Endodermal cell (in vitro differentiated cells): ENCODE data around the gene INTS3. TPM values are rescaled to one million over a fixed set of nuclear protein-coding genes. Genes with fewer than 3 reads are reported as not detected.

Experiments
- DNase-seq: peaks from one replicate; pipeline ENCODE4 v3.0.0-alpha.2; 2017
- H3K27ac ChIP-seq: 2 replicates; pipeline ENCODE4 v1.5.1; 2013; ENCODE audit warnings: mild to moderate bottlenecking, low read depth, low read length, moderate library complexity
- H3K27me3 ChIP-seq: 2 replicates; pipeline ENCODE4 v1.6.1; 2013; ENCODE audit warnings: mild to moderate bottlenecking, low read length, moderate library complexity; ENCODE audit not compliant: insufficient read depth, control insufficient read depth, poor library complexity, severe bottlenecking
- H3K36me3 ChIP-seq: 2 replicates; pipeline ENCODE4 v1.7.0; 2013; ENCODE audit warnings: mild to moderate bottlenecking, low read length, moderate library complexity; ENCODE audit not compliant: control insufficient read depth, insufficient read depth
- H3K4me1 ChIP-seq: one replicate; pipeline ENCODE4 v1.7.0; 2013; ENCODE audit warnings: low read length; ENCODE audit not compliant: control insufficient read depth, insufficient read depth
- H3K4me3 ChIP-seq: 2 replicates; pipeline ENCODE4 v1.5.1; 2013; ENCODE audit warnings: mild to moderate bottlenecking, low read length, moderate library complexity
- H3K9ac ChIP-seq: 2 replicates; pipeline ENCODE4 v1.6.1; 2013; ENCODE audit warnings: mild to moderate bottlenecking, low read length, moderate library complexity; ENCODE audit not compliant: poor library complexity, severe bottlenecking; ENCODE audit errors: extremely low read depth
- H3K9me3 ChIP-seq: 2 replicates; pipeline ENCODE4 v1.6.1; 2013; ENCODE audit warnings: mild to moderate bottlenecking, low read length, moderate library complexity; ENCODE audit not compliant: control insufficient read depth
- H3K27ac Mint-ChIP-seq: 2 replicates; pipeline ENCODE4 v1.8.0; 2020; ENCODE audit warnings: mixed read lengths
- H3K27me3 Mint-ChIP-seq: 2 replicates; pipeline ENCODE4 v1.8.0; 2021; ENCODE audit warnings: mild to moderate bottlenecking, mixed read lengths; ENCODE audit not compliant: insufficient read depth
- H3K36me3 Mint-ChIP-seq: 2 replicates; pipeline ENCODE4 v1.8.0; 2020; ENCODE audit warnings: low read depth, mixed read lengths
- H3K4me1 Mint-ChIP-seq: 2 replicates; pipeline ENCODE4 v1.8.0; 2020; ENCODE audit warnings: mixed read lengths
- H3K4me3 Mint-ChIP-seq: 2 replicates; pipeline ENCODE4 v1.8.0; 2020; ENCODE audit warnings: mild to moderate bottlenecking, moderate library complexity, mixed read lengths
- H3K9me3 Mint-ChIP-seq: 2 replicates; pipeline ENCODE4 v1.8.0; 2020; ENCODE audit warnings: mild to moderate bottlenecking, mixed read lengths
- WGBS, 2 experiments: methylation state at CpG; one replicate each; pipeline versions ENCODE4 v1.1.5 to v1.1.7; 2013; ENCODE audit warnings: missing lambda C conversion rate in 2 of 2, mixed read lengths in 1 of 2; ENCODE audit not compliant: insufficient coverage in 1 of 2, insufficient read length in 1 of 2; 5-methylcytosine and 5-hydroxymethylcytosine counted together
- microRNA-seq: library from miRNA; unstranded; fragments of <30 nt; microRNA quantifications from one replicate; pipeline ENCODE4 v1.2.0, GENCODE V29; 2020; ENCODE audit warnings: borderline microRNAs expressed
- total RNA-seq, 2 donors: library from RNA; stranded (reverse); fragmentation: NEBNext Ultra II Directional in 1 of 2; extraction: Animal tissue kit (Norgen Biotek cat#: 25700) in 1 of 2; gene quantifications; 2 replicates in 1 of 2; 3 replicates in 1 of 2; pipeline ENCODE4 v1.2.1, GENCODE V29; 2021
- TF ChIP-seq, protein P1 (sequence below): fragments of 200-600 bp; sonication (generic); conservative IDR thresholded peaks from 2 replicates; pipeline ENCODE4 v1.5.0; 2021; ENCODE audit warnings: antibody characterized with exemption, mild to moderate bottlenecking

The INTS3 gene
- total RNA-seq, 2 donors from 2014 or later, result 94.4 to 117 TPM

DNA sequence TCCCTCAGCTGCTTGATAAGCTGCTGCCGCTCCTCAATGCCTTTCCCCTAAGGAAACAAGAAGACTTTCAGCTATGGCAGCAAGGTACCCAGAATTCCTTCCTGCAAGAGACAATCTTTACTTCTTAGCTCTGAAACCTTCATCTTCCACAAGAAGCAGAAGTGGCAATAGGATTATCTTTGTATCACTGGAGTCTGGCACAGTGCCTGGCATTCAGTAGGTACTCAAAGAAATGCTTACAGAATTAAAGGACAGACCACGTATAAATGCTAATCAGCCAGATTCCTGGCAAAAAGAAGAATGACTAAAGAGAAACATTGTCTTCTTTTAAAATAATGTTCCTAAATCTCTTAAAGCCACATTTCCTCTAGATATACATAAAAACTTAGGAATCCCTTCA, 91.0 kb downstream of the INTS3 start:
- H3K4me1 ChIP-seq, result no peaks in the 10 kb centered on the region
- H3K4me3 ChIP-seq, result no peak overlapping the region
- H3K4me3 Mint-ChIP-seq, result no peak overlapping the region
- peaks cover 52% of the 10 kb centered on the region for H3K36me3 Mint-ChIP-seq
- no peaks in the 10 kb centered on the region for H3K27me3 Mint-ChIP-seq
- H3K36me3 ChIP-seq, result peaks cover 54% of the 10 kb centered on the region
- no peaks in the 10 kb centered on the region for H3K9me3 Mint-ChIP-seq
- no peak overlapping the region for H3K27ac Mint-ChIP-seq
- no peak for DNase-seq
- H3K9ac ChIP-seq, result no peak overlapping the region
- H3K9me3 ChIP-seq, result no peaks in the 10 kb centered on the region
- H3K4me1 Mint-ChIP-seq, result peaks cover 9% of the 10 kb centered on the region
- H3K27ac ChIP-seq, result no peak overlapping the region
- WGBS, 2 experiments, result 97 to 100% methylated on average over 2 of the region's 2 CpGs
- TF ChIP-seq, protein P1, sequence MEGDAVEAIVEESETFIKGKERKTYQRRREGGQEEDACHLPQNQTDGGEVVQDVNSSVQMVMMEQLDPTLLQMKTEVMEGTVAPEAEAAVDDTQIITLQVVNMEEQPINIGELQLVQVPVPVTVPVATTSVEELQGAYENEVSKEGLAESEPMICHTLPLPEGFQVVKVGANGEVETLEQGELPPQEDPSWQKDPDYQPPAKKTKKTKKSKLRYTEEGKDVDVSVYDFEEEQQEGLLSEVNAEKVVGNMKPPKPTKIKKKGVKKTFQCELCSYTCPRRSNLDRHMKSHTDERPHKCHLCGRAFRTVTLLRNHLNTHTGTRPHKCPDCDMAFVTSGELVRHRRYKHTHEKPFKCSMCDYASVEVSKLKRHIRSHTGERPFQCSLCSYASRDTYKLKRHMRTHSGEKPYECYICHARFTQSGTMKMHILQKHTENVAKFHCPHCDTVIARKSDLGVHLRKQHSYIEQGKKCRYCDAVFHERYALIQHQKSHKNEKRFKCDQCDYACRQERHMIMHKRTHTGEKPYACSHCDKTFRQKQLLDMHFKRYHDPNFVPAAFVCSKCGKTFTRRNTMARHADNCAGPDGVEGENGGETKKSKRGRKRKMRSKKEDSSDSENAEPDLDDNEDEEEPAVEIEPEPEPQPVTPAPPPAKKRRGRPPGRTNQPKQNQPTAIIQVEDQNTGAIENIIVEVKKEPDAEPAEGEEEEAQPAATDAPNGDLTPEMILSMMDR, result no peak
- no peaks in the 10 kb centered on the region for H3K27me3 ChIP-seq

Small RNA genes lying within 50 kb of the gene (microRNA-seq; reads per million reads assigned to microRNA genes)
- gene MIR8083, result not detected

Other genes with a start within 250 kb of the INTS3 start
- 1 to 10 TPM; 3.7 to 7.5 TPM for gene S100A6, start 192.1 kb upstream of the INTS3 start, total RNA-seq
- not detected for gene S100A5, start 187.1 kb upstream of the INTS3 start, total RNA-seq
- gene S100A4, start 182.2 kb upstream of the INTS3 start, total RNA-seq, result 1 to 10 TPM; 4.9 to 6.2 TPM
- not detected for gene S100A3, start 178.8 kb upstream of the INTS3 start, total RNA-seq
- 1 to 10 TPM in 1 of 2 donors, under 1 TPM in 1; 0.92 to 3.1 TPM for gene S100A2, start 162.2 kb upstream of the INTS3 start, total RNA-seq
- gene S100A16, start 114.9 kb upstream of the INTS3 start, total RNA-seq, result 100 to 1,000 TPM; 149 to 152 TPM
- 100 to 1,000 TPM in 1 of 2 donors, 10 to 100 TPM in 1; 53.8 to 119 TPM for gene S100A14, start 111.7 kb upstream of the INTS3 start, total RNA-seq
- gene S100A13, start 100.5 kb upstream of the INTS3 start, total RNA-seq, result 100 to 1,000 TPM; 224 to 284 TPM
- 1 to 10 TPM; 1.8 to 5.0 TPM for gene S100A1, start 99.6 kb upstream of the INTS3 start, total RNA-seq
- 100 to 1,000 TPM in 1 of 2 donors, 10 to 100 TPM in 1; 98.4 to 117 TPM for gene CHTOP, start 94.0 kb upstream of the INTS3 start, total RNA-seq
- gene SNAPIN, start 69.3 kb upstream of the INTS3 start, total RNA-seq, result 10 to 100 TPM; 23.5 to 25.5 TPM
- gene ILF2, start 57.1 kb upstream of the INTS3 start, total RNA-seq, result 100 to 1,000 TPM; 280 to 315 TPM
- 1 to 10 TPM; 2.7 to 4.5 TPM for gene NPR1, start 49.4 kb upstream of the INTS3 start, total RNA-seq
- gene SLC27A3, start 47.4 kb downstream of the INTS3 start, total RNA-seq, result 10 to 100 TPM; 60.6 to 64.5 TPM
- 10 to 100 TPM; 45.2 to 51.2 TPM for gene GATAD2B, start 194.9 kb downstream of the INTS3 start, total RNA-seq
- 100 to 1,000 TPM in 1 of 2 donors, 10 to 100 TPM in 1; 89.5 to 115 TPM for gene DENND4B, start 218.7 kb downstream of the INTS3 start, total RNA-seq
- 10 to 100 TPM; 35.5 to 40.9 TPM for gene CRTC2, start 230.6 kb downstream of the INTS3 start, total RNA-seq
- 100 to 1,000 TPM; 129 to 154 TPM for gene SLC39A1, start 235.5 kb downstream of the INTS3 start, total RNA-seq
- gene CREB3L4, start 239.9 kb downstream of the INTS3 start, total RNA-seq, result 10 to 100 TPM; 15.6 to 23.9 TPM
- 10 to 100 TPM; 63.6 to 72.8 TPM for gene JTB, start 249.6 kb downstream of the INTS3 start, total RNA-seq